ENCODE results near the gene C22orf15.

C22orf15 gene

GRCh38 chr22:23769321-23769965 is 6.7 kb downstream of the C22orf15 start:
- no peak for TF ChIP-seq JUND (IDR thresholded peaks at IDR 0.05; ENCODE audit: low read depth)
- in situ Hi-C loops (cut with HindIII; ENCODE audit: low pct_unique_long_range_greater_than_20kb, low sequenced_read_pairs), result no loop called here
- DNase-seq (ENCODE audit: low read depth in 1 of 2, low spot score in 1 of 2), result no peak

GRCh38 chr22:23772315-23772648 is 9.5 kb downstream of the C22orf15 start:
- DNase-seq (ENCODE audit: low read depth in 1 of 2, low spot score in 1 of 2), result no peak
- in situ Hi-C loops (cut with HindIII; ENCODE audit: low pct_unique_long_range_greater_than_20kb, low sequenced_read_pairs), result no loop called here

GRCh38 chr22:23772649-23773473 is 10.1 kb downstream of the C22orf15 start, which contains the start of gene MMP11:
MMP11 (plus strand) TSS chr22:23772849; CDS start chr22:23772871, 22 bp downstream.
- in situ Hi-C loops (cut with HindIII; ENCODE audit: low pct_unique_long_range_greater_than_20kb, low sequenced_read_pairs), result no loop called here
- TF ChIP-seq JUND (IDR thresholded peaks at IDR 0.05; ENCODE audit: low read depth), result no peak
- DNase-seq (ENCODE audit: low read depth in 1 of 2, low spot score in 1 of 2), result peak; percentile 45 to 59

More at GRCh38 chr22:23772315-23772648, 9.5 kb downstream of the C22orf15 start:
- no peak for TF ChIP-seq JUND (IDR thresholded peaks at IDR 0.05; ENCODE audit: low read depth)

GRCh38 chr22:23773483-23774113 is 10.8 kb downstream of the C22orf15 start:
- in situ Hi-C loops (cut with HindIII; ENCODE audit: low pct_unique_long_range_greater_than_20kb, low sequenced_read_pairs), result no loop called here
- no peak for TF ChIP-seq JUND (IDR thresholded peaks at IDR 0.05; ENCODE audit: low read depth)

GRCh38 chr22:23774114-23774921 is 11.5 kb downstream of the C22orf15 start:
- TF ChIP-seq JUND (IDR thresholded peaks at IDR 0.05; ENCODE audit: low read depth), result no peak
- in situ Hi-C loops (cut with HindIII; ENCODE audit: low pct_unique_long_range_greater_than_20kb, low sequenced_read_pairs), result no loop called here

More at GRCh38 chr22:23773483-23774113, 10.8 kb downstream of the C22orf15 start:
- DNase-seq (ENCODE audit: low read depth in 1 of 2, low spot score in 1 of 2), result no peak

GRCh38 chr22:23774922-23775436 is 12.2 kb downstream of the C22orf15 start:
- in situ Hi-C loops (cut with HindIII; ENCODE audit: low pct_unique_long_range_greater_than_20kb, low sequenced_read_pairs), result no loop called here
- TF ChIP-seq JUND (IDR thresholded peaks at IDR 0.05; ENCODE audit: low read depth), result no peak
- no peak for DNase-seq (ENCODE audit: low read depth in 1 of 2, low spot score in 1 of 2)

More at GRCh38 chr22:23774114-23774921, 11.5 kb downstream of the C22orf15 start:
- DNase-seq (ENCODE audit: low read depth in 1 of 2, low spot score in 1 of 2), result no peak

- TF ChIP-seq JUND (IDR thresholded peaks at IDR 0.05; ENCODE audit: low read depth), result no peak
- DNase-seq (ENCODE audit: low read depth in 1 of 2, low spot score in 1 of 2), result peak in 1 of 2 experiments; percentile 35
- in situ Hi-C loops (cut with HindIII; ENCODE audit: low pct_unique_long_range_greater_than_20kb, low sequenced_read_pairs), result no loop called here
These were observed 13.1 kb downstream of the C22orf15 start for GRCh38 chr22:23775779-23776375.

- in situ Hi-C loops (cut with HindIII; ENCODE audit: low pct_unique_long_range_greater_than_20kb, low sequenced_read_pairs), result no loop called here
- TF ChIP-seq JUND (IDR thresholded peaks at IDR 0.05; ENCODE audit: low read depth), result no peak
These were observed 15.2 kb downstream of the C22orf15 start for GRCh38 chr22:23777776-23778576.

GRCh38 chr22:23778577-23778900 is 15.7 kb downstream of the C22orf15 start:
- in situ Hi-C loops (cut with HindIII; ENCODE audit: low pct_unique_long_range_greater_than_20kb, low sequenced_read_pairs), result no loop called here
- DNase-seq (ENCODE audit: low read depth in 1 of 2, low spot score in 1 of 2), result no peak
- no peak for TF ChIP-seq JUND (IDR thresholded peaks at IDR 0.05; ENCODE audit: low read depth)

More at GRCh38 chr22:23777776-23778576, 15.2 kb downstream of the C22orf15 start:
- DNase-seq (ENCODE audit: low read depth in 1 of 2, low spot score in 1 of 2), result no peak

GRCh38 chr22:23779083-23779482 is 16.3 kb downstream of the C22orf15 start:
- in situ Hi-C loops (cut with HindIII; ENCODE audit: low pct_unique_long_range_greater_than_20kb, low sequenced_read_pairs), result no loop called here
- TF ChIP-seq JUND (IDR thresholded peaks at IDR 0.05; ENCODE audit: low read depth), result no peak
- no peak for DNase-seq (ENCODE audit: low read depth in 1 of 2, low spot score in 1 of 2)

GRCh38 chr22:23779731-23780130 is 16.9 kb downstream of the C22orf15 start:
- TF ChIP-seq JUND (IDR thresholded peaks at IDR 0.05; ENCODE audit: low read depth), result no peak
- in situ Hi-C loops (cut with HindIII; ENCODE audit: low pct_unique_long_range_greater_than_20kb, low sequenced_read_pairs), result no loop called here
- DNase-seq (ENCODE audit: low read depth in 1 of 2, low spot score in 1 of 2), result no peak
